Activated T-helper 2 cell treated with anti-CD3 and anti-CD28 coated beads, Interferon-gamma antibody, Interleukin-2, Interleukin-4, amounts not matched to agents 10 μg/mL and 5 μg/mL and 100 μg/mL, durations not matched to agents 14 hours and 24 hours and 36 hours (primary cell): ENCODE results near the gene MEGF8. TPM values are rescaled to one million over a fixed set of nuclear protein-coding genes. Genes with fewer than 3 reads are reported as not detected.

Source experiments
- DNase-seq: peaks from one replicate; pipeline ENCODE4 v3.0.0; 2021; ENCODE audit warnings: low spot score
- H3K27ac Mint-ChIP-seq: one replicate; pipeline ENCODE4 v1.8.0; 2021; ENCODE audit warnings: mixed read lengths
- H3K27me3 Mint-ChIP-seq: one replicate; pipeline ENCODE4 v1.8.0; 2021; ENCODE audit warnings: low read depth, mixed read lengths
- H3K36me3 Mint-ChIP-seq: one replicate; pipeline ENCODE4 v1.8.0; 2021; ENCODE audit warnings: low read depth, mixed read lengths
- H3K4me1 Mint-ChIP-seq: one replicate; pipeline ENCODE4 v1.8.0; 2021; ENCODE audit warnings: low read depth, mixed read lengths
- H3K4me3 Mint-ChIP-seq: one replicate; pipeline ENCODE4 v1.8.0; 2021; ENCODE audit warnings: low read depth, mild to moderate bottlenecking, moderate library complexity, mixed read lengths
- H3K9me3 Mint-ChIP-seq: one replicate; pipeline ENCODE4 v1.8.0; 2021; ENCODE audit warnings: mixed read lengths
- intact Hi-C: fragments of 100-400 bp; cut with micrococcal nuclease; formaldehyde crosslinking; loops from one replicate; pipeline ENCODE4 v1.15.1; 2023
- total RNA-seq: library from RNA; stranded (reverse); gene quantifications from 2 replicates; pipeline ENCODE4 v1.2.3, GENCODE V29; 2022

Gene MEGF8
- total RNA-seq, 1 donor from 2014 or later = 10.3 TPM

GRCh38 chr19:42380155-42380554 is 54.7 kb downstream of the MEGF8 start:
- Mint-ChIP-seq H3K27ac (no peak overlapping the region), H3K4me3 (no peak overlapping the region), H3K9me3 (no peaks in the 10 kb centered on the region), H3K36me3 (no peaks in the 10 kb centered on the region), H3K4me1 (peaks cover 1% of the 10 kb centered on the region), H3K27me3 (peaks cover 12% of the 10 kb centered on the region)
- intact Hi-C loops = no loop called here
- no peak for DNase-seq

- no peaks in the 10 kb centered on the region for H3K36me3 Mint-ChIP-seq
- peak; percentile 65 for DNase-seq
- H3K9me3 Mint-ChIP-seq = no peaks in the 10 kb centered on the region
- peaks cover 5% of the 10 kb centered on the region for H3K4me1 Mint-ChIP-seq
- peak overlapping the region; percentile 52 for H3K4me3 Mint-ChIP-seq
- intact Hi-C loops = no loop called here
- peaks cover 42% of the 10 kb centered on the region for H3K27me3 Mint-ChIP-seq
- H3K27ac Mint-ChIP-seq = no peak overlapping the region
Observed at GRCh38 chr19:42386974-42387707, 61.7 kb downstream of the MEGF8 start.

GRCh38 chr19:42388851-42389489 is 63.5 kb downstream of the MEGF8 start:
- Mint-ChIP-seq H3K4me1 (peaks cover 5% of the 10 kb centered on the region), H3K27ac (no peak overlapping the region), H3K36me3 (no peaks in the 10 kb centered on the region), H3K27me3 (peaks cover 36% of the 10 kb centered on the region), H3K4me3 (no peak overlapping the region), H3K9me3 (no peaks in the 10 kb centered on the region)
- intact Hi-C loops = no loop called here
- DNase-seq = no peak

- Mint-ChIP-seq H3K36me3 (no peaks in the 10 kb centered on the region), H3K4me3 (no peak within 1 kb of the TSS), H3K4me1 (peaks cover 5% of the 10 kb centered on the region), H3K27ac (no peak within 1 kb of the TSS), H3K9me3 (no peaks in the 10 kb centered on the region), H3K27me3 (peaks cover 36% of the 10 kb centered on the region)
- intact Hi-C loops = no loop called here
- no peak for DNase-seq
Observed at GRCh38 chr19:42389899-42390298, 64.5 kb downstream of the MEGF8 start, which contains the start of gene CNFN. CNFN (minus strand) TSS chr19:42390297; CDS start chr19:42389037, 1,260 bp downstream.

- no peak overlapping the region for H3K27ac Mint-ChIP-seq
- intact Hi-C loops = no loop called here
- no peaks in the 10 kb centered on the region for H3K9me3 Mint-ChIP-seq
Observed at GRCh38 chr19:42392165-42392564, 66.7 kb downstream of the MEGF8 start.

GRCh38 chr19:42394751-42395150 is 69.3 kb downstream of the MEGF8 start:
- Mint-ChIP-seq H3K9me3 (no peaks in the 10 kb centered on the region), H3K27me3 (peaks cover 18% of the 10 kb centered on the region), H3K27ac (no peak overlapping the region), H3K4me3 (no peak overlapping the region), H3K4me1 (peaks cover 18% of the 10 kb centered on the region), H3K36me3 (peaks cover under 1% of the 10 kb centered on the region)
- intact Hi-C loops = loop anchor here (5.0 kb wide), 1 partner anchor 532 kb away; the partner anchor contains the start of gene RPS19
- DNase-seq = no peak

More at GRCh38 chr19:42392165-42392564, 66.7 kb downstream of the MEGF8 start:
- H3K27me3 Mint-ChIP-seq = peaks cover 27% of the 10 kb centered on the region
- no peaks in the 10 kb centered on the region for H3K36me3 Mint-ChIP-seq
- no peak overlapping the region for H3K4me3 Mint-ChIP-seq
- DNase-seq = no peak
- H3K4me1 Mint-ChIP-seq = peaks cover 9% of the 10 kb centered on the region

GRCh38 chr19:42396381-42397262 is 71.2 kb downstream of the MEGF8 start:
- Mint-ChIP-seq H3K4me3 (peak overlapping the region; percentile 87), H3K36me3 (peaks cover 13% of the 10 kb centered on the region), H3K27me3 (peaks cover 7% of the 10 kb centered on the region), H3K9me3 (no peaks in the 10 kb centered on the region), H3K27ac (peak overlapping the region; percentile 81), H3K4me1 (peaks cover 32% of the 10 kb centered on the region)
- intact Hi-C loops = loop anchor here (5.0 kb wide), 1 partner anchor 534 kb away; the partner anchor contains the start of gene RPS19
- peak; percentile 98 for DNase-seq

- H3K36me3 Mint-ChIP-seq = peaks cover 19% of the 10 kb centered on the region
- H3K4me3 Mint-ChIP-seq = peak overlapping the region; percentile 87
- H3K27me3 Mint-ChIP-seq = peaks cover 2% of the 10 kb centered on the region
- H3K4me1 Mint-ChIP-seq = peaks cover 36% of the 10 kb centered on the region
- DNase-seq = no peak
- no peaks in the 10 kb centered on the region for H3K9me3 Mint-ChIP-seq
- H3K27ac Mint-ChIP-seq = peak overlapping the region; percentile 81
- intact Hi-C loops = loop anchor here (5.0 kb wide), 1 partner anchor 535 kb away; the partner anchor contains the start of gene RPS19
Observed at GRCh38 chr19:42397263-42398166, 72.1 kb downstream of the MEGF8 start.

- Mint-ChIP-seq H3K9me3 (no peaks in the 10 kb centered on the region), H3K4me3 (peak overlapping the region; percentile 28), H3K27me3 (no peaks in the 10 kb centered on the region), H3K4me1 (peaks cover 36% of the 10 kb centered on the region), H3K36me3 (peaks cover 35% of the 10 kb centered on the region), H3K27ac (no peak overlapping the region)
- intact Hi-C loops = loop anchor here (2.0 kb wide), 1 partner anchor 22 kb away; no protein-coding TSS in a partner anchor
- no peak for DNase-seq
Observed at GRCh38 chr19:42400404-42400803, 75.0 kb downstream of the MEGF8 start.

- H3K27ac Mint-ChIP-seq = no peak overlapping the region
Observed at GRCh38 chr19:42401365-42402303, 76.2 kb downstream of the MEGF8 start.

More at GRCh38 chr19:42401365-42402303, 76.2 kb downstream of the MEGF8 start:
- Mint-ChIP-seq H3K36me3 (peaks cover 38% of the 10 kb centered on the region), H3K9me3 (no peaks in the 10 kb centered on the region), H3K4me3 (peak overlapping the region; percentile 71), H3K27me3 (no peaks in the 10 kb centered on the region), H3K4me1 (peaks cover 29% of the 10 kb centered on the region)
- intact Hi-C loops = loop anchor here (2.0 kb wide), 1 partner anchor 21 kb away; no protein-coding TSS in a partner anchor
- peak; percentile 54 for DNase-seq
